M059J (cell line): ENCODE data around the gene NEB. TPM values are rescaled to one million over a fixed set of nuclear protein-coding genes. Genes with fewer than 3 reads are reported as not detected.
A peak's percentile ranks its signal among the peaks of the same experiment; 100 is the strongest.

Experiments
- DNase-seq: peaks from one replicate; pipeline ENCODE4 v3.0.0-alpha.2; 2012; ENCODE audit warnings: low read depth
- total RNA-seq: library from RNA; depleted of rRNA; stranded (reverse); fragments of >200 nt; shearing (Covaris generic); gene quantifications from 2 replicates; pipeline ENCODE4 v1.2.3, GENCODE V29; 2014; rRNA removed

NEB gene
- total RNA-seq, 1 experiment from 2014 or later = not detected

DNA sequence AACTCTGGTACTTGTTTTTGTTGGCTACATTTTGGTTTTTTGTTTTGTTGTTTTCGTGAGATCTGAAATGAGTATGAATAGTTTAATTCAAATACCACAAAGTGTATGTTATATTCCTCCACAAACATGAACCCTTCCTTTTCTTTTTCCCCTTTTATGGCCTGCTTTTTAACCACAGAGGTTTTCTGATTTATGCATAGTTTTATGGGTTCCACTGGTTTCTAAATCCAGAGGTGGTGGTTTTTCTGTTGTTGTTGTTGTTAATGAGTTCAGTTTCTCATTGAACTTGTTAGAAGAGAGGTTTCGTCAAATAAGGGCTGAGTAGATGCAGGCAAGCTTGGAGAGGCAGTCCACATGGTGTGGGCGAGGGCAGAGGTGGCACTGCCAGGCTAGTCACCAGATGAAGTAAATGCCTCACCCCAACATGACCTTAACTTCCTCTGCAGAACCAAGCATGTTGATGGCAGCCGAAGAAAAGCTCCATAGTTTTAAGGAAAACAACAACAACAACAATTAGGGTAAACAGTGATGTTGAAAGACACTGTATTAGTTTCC lies 252.0 kb downstream of the NEB start:
- no peak for DNase-seq

DNA sequence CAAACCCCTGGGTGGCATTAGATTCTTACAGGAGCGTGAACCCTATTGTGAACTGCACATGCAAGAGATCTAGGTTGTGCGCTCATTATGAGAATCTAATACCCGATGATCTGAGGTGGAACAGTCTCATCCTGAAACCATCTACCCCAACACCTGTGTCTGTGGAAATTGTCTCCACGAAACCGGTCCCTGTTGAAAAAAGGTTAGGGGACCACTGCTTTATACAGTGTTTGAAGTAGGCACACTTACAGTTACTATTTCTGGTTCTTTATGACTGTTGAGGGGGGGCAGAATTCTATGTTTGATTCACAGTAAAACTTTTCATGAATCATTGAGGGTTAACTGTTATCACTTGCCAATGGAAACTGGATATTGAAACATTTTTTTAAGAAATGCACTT lies 252.5 kb downstream of the NEB start:
- DNase-seq = no peak

DNA sequence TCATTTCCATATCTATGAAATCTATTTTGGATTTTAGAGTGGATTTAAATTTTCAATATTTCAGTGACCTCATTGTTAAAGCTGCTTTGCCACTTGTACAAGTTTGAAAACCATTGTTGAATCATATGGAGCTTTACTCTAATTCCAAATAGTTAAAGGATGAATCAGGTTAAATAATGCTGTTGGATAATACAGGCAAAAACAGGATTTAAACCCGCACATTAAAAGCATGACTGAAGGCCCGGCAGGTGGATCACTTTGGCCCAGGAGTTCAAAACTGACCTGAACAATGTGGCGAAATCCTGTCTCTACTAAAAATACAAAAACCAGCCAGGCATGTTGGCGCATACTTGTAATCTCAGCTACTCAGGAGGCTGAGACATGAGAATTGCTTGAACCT lies 256.3 kb downstream of the NEB start:
- peak; percentile 10 for DNase-seq

DNA sequence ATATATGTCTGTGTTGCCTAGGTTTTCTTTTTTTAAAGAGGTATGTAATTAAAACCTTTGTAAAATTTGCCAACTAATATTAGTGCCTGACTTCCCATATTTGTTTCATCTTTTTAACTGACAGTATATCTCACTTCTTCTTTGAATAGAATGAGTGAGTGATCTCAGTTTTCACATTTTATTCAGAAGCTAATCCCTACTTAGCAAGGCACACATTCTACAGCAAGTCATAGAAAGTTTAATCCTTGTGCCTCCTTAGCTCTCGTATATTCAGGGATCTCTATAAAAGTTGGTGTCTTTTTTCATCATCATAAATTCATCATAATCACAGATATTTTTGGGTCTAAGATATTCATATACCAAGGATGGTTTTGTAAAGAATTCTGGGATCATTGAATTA lies 258.0 kb downstream of the NEB start:
- DNase-seq = no peak

DNA sequence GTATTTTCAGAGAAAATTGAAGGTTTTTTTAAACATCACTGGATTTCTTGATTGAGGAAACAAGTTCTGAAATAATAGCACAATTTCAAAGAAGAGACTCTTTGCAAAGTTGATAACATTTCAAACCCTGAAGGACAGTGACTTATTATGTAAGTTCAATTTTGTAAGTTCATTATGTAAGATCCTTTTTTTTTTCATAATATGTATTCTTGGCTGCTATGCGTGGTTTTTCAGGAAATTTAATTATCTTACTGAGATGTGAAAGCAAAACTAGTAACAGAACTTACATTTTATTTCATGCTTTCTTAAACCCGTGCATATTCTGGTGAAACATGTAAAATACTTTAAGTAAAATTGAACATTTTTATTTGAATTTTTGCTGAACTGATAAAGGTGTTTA lies 259.2 kb downstream of the NEB start:
- DNase-seq = no peak

DNA sequence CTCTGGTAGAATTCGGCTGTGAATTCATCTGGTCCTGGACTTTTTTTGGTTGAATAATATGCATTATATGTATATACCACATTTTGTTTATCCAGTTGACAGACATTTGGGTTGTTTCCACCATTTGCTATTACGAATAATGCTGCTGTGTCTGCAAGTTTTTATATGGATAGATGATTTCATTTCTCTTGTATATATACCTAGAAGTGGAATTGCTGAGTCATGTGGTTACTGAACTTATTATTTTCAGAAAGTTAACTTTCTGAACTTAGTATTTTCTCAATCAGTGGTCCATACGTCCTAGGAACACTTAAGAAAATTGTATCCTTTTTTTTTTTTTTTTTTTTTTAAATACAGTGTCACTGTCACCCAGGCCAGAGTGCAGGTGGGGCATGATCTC lies 261.3 kb downstream of the NEB start:
- DNase-seq = no peak

DNA sequence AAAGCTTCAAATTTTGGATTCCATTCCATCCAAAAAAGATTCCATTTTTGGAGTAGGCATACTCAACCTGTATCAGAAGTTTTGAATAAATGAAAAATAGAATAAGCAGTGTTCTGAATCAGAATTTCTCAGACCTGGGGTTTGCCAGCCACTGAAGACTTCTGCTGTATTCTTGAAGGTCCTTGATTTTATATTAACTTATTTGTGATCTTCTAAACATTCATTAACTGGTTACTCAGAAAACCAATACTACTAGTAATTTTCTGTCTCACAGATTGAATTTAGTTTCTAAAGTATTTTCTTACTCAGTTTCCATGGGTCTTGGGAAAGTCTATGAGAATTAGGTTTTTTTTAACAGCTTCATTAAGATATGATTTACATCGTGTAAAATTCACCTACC lies 263.7 kb downstream of the NEB start:
- DNase-seq = no peak

DNA sequence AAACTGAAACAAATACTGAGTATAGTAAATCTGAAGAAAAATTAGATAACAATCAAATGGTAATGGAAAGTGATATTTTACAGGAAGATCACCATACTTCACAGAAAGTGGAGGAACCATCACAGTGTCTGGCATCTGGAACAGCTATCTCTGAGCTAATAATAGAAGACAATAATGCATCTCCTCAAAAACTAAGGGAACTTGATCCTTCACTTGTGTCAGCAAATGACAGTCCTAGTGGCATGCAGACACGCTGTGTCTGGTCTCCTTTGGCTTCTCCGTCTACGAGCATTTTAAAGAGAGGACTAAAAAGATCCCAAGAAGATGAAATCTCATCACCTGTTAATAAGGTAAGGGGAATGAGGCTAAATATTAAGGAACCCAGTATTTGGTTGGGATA lies 268.5 kb downstream of the NEB start:
- no peak for DNase-seq

DNA sequence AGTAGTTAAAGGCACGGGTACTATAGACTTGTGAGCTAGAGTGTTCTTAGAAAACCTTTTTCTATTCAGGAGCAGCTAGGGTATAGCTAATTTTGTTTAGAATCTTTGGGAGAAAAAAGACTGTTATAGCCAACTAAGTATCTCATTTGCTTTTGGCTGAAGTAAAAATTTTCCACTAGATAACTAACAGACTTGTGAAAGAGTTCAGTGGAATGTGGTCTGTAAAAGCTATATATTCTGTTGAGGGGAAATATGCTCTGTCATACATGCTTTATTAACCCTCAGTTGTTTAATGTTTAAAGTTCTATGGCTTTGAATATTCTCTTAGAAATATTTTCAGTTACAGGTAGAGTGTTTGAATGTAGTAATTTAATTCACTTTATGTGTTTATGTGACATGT lies 274.9 kb downstream of the NEB start:
- DNase-seq = no peak

DNA sequence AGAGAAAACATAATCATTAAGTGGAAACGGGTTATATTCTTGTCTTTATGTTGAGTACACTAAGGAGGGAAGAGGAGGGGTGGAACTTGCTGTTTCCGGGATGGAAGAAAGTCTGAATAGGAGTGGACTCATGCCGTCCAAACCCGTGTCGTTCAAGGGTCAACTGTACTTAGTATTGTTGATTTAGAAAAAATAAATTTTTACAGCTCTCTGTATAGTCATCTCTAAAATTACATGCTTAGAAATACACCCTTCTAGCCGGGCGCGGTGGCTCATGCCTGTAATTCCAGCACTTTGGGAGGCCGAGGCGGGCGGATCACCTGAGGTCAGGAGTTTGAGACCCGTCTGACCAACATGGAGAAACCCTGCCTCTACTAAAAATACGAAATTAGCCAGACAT lies 295.1 kb downstream of the NEB start:
- no peak for DNase-seq

DNA sequence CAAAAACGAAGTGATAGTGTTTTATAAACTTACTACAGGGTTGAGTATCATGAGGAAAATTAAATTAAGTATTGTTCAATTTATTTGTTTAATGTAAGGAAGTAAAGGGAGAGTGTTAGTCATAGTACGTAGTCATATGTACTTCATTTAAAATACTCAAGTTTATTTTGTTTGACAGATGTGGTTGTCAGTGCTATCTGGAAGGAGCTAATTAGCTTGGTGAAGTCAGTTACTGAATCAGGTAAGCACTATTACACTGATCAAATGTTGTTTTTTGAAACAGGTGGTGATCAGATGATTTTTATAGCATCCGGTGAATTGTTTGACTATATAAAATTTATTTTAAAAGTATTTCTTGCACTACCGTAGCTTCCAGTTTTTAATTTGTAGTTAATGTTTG lies 295.8 kb downstream of the NEB start:
- DNase-seq = no peak

DNA sequence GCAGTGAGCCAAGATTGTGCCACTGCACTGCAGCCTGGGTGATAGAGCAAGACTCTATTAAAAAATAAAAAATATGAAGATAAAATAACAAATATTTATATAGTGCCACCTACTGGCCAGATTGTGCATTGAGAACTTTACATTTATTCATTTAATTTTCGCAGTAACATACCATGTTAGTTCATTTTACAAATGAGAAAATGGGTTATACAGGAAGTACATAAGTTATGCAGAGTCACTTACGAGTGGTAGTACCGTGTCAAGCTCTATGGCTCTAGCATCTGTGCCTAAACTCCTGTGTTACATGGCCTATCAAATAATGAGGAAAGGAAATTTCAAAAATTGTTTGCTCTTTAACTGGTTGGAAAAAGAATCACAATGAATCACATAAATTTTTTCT lies 296.6 kb downstream of the NEB start:
- peak; percentile 7 for DNase-seq

Other genes with a start within 250 kb of the NEB start
- gene ARL5A, start 93.9 kb upstream of the NEB start, total RNA-seq = 21.1 and 60.4 TPM in 2 replicates